ENCODE data around the gene E2F4. TPM values are rescaled to one million over a fixed set of nuclear protein-coding genes. Genes with fewer than 3 reads are reported as not detected.
A peak's percentile ranks its signal among the peaks of the same experiment; 100 is the strongest.

The E2F4 gene
- total and polyA plus RNA-seq, 9 of the 15 experiments (the other 6 are each of a cell fraction or from before 2014, with no cell fraction given): 9.7 to 139 (median 106) TPM

DNA sequence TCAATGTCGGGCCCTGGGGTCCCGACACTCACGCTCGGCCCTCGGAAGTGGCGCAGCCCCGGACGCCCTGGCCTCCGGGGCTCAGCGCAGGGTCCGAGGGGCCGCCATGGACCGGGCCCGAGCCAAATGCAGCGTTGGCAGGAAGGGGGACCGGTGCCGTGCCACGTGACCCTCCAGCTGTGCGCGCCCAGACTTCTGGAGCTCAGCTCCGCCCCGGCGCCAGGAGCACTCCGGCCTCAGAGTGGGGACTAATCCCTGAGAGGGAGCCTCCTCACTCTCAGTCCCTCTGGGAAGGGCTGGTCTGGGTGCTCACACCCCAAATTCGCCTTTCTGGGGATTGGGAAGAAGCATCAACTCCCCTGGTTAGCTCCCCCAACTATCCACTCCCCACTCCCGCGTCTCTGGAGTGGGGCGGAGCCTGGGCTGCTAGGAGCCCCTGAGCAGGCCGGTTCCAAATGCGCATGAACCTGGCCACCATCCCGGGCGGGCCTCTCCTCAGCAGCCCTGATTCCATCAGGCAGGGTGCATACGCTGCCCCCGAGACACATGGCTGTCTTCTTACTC is 41.0 kb upstream of the E2F4 start, which contains the start of gene B3GNT9 (continued):
- no peak for TF ChIP-seq ZFX (CRISPR knock-in tag; IDR thresholded peaks at IDR 0.05)
- TF ChIP-seq PHB2 (IDR thresholded peaks at IDR 0.05; ENCODE audit: low read depth): no peak
- TF ChIP-seq, protein P1, sequence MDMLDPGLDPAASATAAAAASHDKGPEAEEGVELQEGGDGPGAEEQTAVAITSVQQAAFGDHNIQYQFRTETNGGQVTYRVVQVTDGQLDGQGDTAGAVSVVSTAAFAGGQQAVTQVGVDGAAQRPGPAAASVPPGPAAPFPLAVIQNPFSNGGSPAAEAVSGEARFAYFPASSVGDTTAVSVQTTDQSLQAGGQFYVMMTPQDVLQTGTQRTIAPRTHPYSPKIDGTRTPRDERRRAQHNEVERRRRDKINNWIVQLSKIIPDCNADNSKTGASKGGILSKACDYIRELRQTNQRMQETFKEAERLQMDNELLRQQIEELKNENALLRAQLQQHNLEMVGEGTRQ (CRISPR knock-in tag; IDR thresholded peaks at IDR 0.05): peak; percentile 78
- TF ChIP-seq FOSL1 (tag; conservative IDR thresholded peaks at IDR 0.05): no peak
- TF ChIP-seq, protein P2, sequence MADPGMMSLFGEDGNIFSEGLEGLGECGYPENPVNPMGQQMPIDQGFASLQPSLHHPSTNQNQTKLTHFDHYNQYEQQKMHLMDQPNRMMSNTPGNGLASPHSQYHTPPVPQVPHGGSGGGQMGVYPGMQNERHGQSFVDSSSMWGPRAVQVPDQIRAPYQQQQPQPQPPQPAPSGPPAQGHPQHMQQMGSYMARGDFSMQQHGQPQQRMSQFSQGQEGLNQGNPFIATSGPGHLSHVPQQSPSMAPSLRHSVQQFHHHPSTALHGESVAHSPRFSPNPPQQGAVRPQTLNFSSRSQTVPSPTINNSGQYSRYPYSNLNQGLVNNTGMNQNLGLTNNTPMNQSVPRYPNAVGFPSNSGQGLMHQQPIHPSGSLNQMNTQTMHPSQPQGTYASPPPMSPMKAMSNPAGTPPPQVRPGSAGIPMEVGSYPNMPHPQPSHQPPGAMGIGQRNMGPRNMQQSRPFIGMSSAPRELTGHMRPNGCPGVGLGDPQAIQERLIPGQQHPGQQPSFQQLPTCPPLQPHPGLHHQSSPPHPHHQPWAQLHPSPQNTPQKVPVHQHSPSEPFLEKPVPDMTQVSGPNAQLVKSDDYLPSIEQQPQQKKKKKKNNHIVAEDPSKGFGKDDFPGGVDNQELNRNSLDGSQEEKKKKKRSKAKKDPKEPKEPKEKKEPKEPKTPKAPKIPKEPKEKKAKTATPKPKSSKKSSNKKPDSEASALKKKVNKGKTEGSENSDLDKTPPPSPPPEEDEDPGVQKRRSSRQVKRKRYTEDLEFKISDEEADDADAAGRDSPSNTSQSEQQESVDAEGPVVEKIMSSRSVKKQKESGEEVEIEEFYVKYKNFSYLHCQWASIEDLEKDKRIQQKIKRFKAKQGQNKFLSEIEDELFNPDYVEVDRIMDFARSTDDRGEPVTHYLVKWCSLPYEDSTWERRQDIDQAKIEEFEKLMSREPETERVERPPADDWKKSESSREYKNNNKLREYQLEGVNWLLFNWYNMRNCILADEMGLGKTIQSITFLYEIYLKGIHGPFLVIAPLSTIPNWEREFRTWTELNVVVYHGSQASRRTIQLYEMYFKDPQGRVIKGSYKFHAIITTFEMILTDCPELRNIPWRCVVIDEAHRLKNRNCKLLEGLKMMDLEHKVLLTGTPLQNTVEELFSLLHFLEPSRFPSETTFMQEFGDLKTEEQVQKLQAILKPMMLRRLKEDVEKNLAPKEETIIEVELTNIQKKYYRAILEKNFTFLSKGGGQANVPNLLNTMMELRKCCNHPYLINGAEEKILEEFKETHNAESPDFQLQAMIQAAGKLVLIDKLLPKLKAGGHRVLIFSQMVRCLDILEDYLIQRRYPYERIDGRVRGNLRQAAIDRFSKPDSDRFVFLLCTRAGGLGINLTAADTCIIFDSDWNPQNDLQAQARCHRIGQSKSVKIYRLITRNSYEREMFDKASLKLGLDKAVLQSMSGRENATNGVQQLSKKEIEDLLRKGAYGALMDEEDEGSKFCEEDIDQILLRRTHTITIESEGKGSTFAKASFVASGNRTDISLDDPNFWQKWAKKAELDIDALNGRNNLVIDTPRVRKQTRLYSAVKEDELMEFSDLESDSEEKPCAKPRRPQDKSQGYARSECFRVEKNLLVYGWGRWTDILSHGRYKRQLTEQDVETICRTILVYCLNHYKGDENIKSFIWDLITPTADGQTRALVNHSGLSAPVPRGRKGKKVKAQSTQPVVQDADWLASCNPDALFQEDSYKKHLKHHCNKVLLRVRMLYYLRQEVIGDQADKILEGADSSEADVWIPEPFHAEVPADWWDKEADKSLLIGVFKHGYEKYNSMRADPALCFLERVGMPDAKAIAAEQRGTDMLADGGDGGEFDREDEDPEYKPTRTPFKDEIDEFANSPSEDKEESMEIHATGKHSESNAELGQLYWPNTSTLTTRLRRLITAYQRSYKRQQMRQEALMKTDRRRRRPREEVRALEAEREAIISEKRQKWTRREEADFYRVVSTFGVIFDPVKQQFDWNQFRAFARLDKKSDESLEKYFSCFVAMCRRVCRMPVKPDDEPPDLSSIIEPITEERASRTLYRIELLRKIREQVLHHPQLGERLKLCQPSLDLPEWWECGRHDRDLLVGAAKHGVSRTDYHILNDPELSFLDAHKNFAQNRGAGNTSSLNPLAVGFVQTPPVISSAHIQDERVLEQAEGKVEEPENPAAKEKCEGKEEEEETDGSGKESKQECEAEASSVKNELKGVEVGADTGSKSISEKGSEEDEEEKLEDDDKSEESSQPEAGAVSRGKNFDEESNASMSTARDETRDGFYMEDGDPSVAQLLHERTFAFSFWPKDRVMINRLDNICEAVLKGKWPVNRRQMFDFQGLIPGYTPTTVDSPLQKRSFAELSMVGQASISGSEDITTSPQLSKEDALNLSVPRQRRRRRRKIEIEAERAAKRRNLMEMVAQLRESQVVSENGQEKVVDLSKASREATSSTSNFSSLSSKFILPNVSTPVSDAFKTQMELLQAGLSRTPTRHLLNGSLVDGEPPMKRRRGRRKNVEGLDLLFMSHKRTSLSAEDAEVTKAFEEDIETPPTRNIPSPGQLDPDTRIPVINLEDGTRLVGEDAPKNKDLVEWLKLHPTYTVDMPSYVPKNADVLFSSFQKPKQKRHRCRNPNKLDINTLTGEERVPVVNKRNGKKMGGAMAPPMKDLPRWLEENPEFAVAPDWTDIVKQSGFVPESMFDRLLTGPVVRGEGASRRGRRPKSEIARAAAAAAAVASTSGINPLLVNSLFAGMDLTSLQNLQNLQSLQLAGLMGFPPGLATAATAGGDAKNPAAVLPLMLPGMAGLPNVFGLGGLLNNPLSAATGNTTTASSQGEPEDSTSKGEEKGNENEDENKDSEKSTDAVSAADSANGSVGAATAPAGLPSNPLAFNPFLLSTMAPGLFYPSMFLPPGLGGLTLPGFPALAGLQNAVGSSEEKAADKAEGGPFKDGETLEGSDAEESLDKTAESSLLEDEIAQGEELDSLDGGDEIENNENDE (IDR thresholded peaks at IDR 0.05; ENCODE audit: low read depth, low read length): no peak
- TF ChIP-seq POLR2G (IDR thresholded peaks at IDR 0.05; ENCODE audit: low read depth, low read length): peak; percentile 63
- TF ChIP-seq SUPT5H (IDR thresholded peaks at IDR 0.05): no peak
- TF ChIP-seq, protein P3, sequence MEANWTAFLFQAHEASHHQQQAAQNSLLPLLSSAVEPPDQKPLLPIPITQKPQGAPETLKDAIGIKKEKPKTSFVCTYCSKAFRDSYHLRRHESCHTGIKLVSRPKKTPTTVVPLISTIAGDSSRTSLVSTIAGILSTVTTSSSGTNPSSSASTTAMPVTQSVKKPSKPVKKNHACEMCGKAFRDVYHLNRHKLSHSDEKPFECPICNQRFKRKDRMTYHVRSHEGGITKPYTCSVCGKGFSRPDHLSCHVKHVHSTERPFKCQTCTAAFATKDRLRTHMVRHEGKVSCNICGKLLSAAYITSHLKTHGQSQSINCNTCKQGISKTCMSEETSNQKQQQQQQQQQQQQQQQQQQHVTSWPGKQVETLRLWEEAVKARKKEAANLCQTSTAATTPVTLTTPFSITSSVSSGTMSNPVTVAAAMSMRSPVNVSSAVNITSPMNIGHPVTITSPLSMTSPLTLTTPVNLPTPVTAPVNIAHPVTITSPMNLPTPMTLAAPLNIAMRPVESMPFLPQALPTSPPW (CRISPR knock-in tag; IDR thresholded peaks at IDR 0.05): no peak
- TF ChIP-seq NRF1 (conservative IDR thresholded peaks at IDR 0.05 in 1 of 2, IDR thresholded peaks at IDR 0.05 in 1 of 2): peak; percentile 67 to 71
- TF ChIP-seq LEF1 (IDR thresholded peaks at IDR 0.05): no peak
- TF ChIP-seq COPS2 (conservative IDR thresholded peaks at IDR 0.05): no peak
- TF ChIP-seq BMI1 (IDR thresholded peaks at IDR 0.05; ENCODE audit: low read length): no peak
- TF ChIP-seq, protein P4, sequence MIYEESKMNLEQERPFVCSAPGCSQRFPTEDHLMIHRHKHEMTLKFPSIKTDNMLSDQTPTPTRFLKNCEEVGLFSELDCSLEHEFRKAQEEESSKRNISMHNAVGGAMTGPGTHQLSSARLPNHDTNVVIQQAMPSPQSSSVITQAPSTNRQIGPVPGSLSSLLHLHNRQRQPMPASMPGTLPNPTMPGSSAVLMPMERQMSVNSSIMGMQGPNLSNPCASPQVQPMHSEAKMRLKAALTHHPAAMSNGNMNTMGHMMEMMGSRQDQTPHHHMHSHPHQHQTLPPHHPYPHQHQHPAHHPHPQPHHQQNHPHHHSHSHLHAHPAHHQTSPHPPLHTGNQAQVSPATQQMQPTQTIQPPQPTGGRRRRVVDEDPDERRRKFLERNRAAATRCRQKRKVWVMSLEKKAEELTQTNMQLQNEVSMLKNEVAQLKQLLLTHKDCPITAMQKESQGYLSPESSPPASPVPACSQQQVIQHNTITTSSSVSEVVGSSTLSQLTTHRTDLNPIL (CRISPR knock-in tag; IDR thresholded peaks at IDR 0.05): no peak
- TF ChIP-seq RB1 (IDR thresholded peaks at IDR 0.05; ENCODE audit: low read depth): no peak
